GM23338 (cell line): ENCODE results near the gene AMBRA1. TPM values are rescaled to one million over a fixed set of nuclear protein-coding genes. Genes with fewer than 3 reads are reported as not detected.

Experiments used
- ATAC-seq: fragments of 200-7000 bp; cut with Tn5 transposase; 3 replicates; pipeline ENCODE4 v1.9.1; 2020
- DNase-seq: peaks from one replicate; pipeline ENCODE4 v3.0.0-alpha.2; 2015; ENCODE audit warnings: low spot score
- H2AFZ ChIP-seq: fragments of 200-600 bp; sonication (generic); 2 replicates; pipeline ENCODE4 v1.8.0; 2016; ENCODE audit warnings: antibody characterized with exemption, mild to moderate bottlenecking, moderate library complexity
- H3F3A ChIP-seq: fragments of 200-600 bp; sonication (generic); replicated peaks from 2 replicates; pipeline ENCODE4 v1.8.0; 2017; ENCODE audit warnings: antibody characterized with exemption, mixed run types, low read depth
- H3K27ac ChIP-seq: fragments of 200-600 bp; sonication (generic); 2 replicates; pipeline ENCODE4 v1.6.1; 2016; ENCODE audit warnings: low read depth
- H3K27me3 ChIP-seq: fragments of 200-600 bp; sonication (generic); 2 replicates; pipeline ENCODE4 v1.8.0; 2016; ENCODE audit warnings: mild to moderate bottlenecking, mixed run types, moderate library complexity; ENCODE audit not compliant: insufficient read depth
- H3K36me3 ChIP-seq: fragments of 200-600 bp; sonication (generic); 2 replicates; pipeline ENCODE4 v1.8.0; 2016; ENCODE audit warnings: mild to moderate bottlenecking; ENCODE audit not compliant: insufficient read depth
- H3K4me1 ChIP-seq: fragments of 200-600 bp; sonication (generic); 2 replicates; pipeline ENCODE4 v1.8.0; 2016; ENCODE audit warnings: mild to moderate bottlenecking, moderate library complexity; ENCODE audit not compliant: insufficient read depth
- H3K4me2 ChIP-seq: fragments of 200-600 bp; sonication (generic); 2 replicates; pipeline ENCODE4 v1.7.1; 2017; ENCODE audit warnings: mixed run types
- H3K4me3 ChIP-seq: fragments of 200-600 bp; sonication (generic); 2 replicates; pipeline ENCODE4 v1.6.1; 2016; ENCODE audit warnings: mixed run types
- H3K79me2 ChIP-seq: fragments of 200-600 bp; sonication (generic); replicated peaks from 2 replicates; pipeline ENCODE4 v1.8.0; 2017; ENCODE audit warnings: mild to moderate bottlenecking; ENCODE audit not compliant: insufficient read depth
- H3K9me2 ChIP-seq: fragments of 200-600 bp; sonication (generic); 2 replicates; pipeline ENCODE4 v1.8.0; 2017; ENCODE audit not compliant: insufficient read depth
- H4K20me1 ChIP-seq: fragments of 200-600 bp; sonication (generic); replicated peaks from 2 replicates; pipeline ENCODE4 v1.8.0; 2017; ENCODE audit warnings: mild to moderate bottlenecking; ENCODE audit not compliant: insufficient read depth
- H3K27ac Mint-ChIP-seq: 2 replicates; pipeline ENCODE4 v1.8.0; 2020; ENCODE audit warnings: inconsistent platforms, mild to moderate bottlenecking, moderate library complexity, mixed read lengths
- H3K27me3 Mint-ChIP-seq: 3 replicates; pipeline ENCODE4 v1.8.0; 2022; ENCODE audit warnings: low read depth, mild to moderate bottlenecking, moderate library complexity, mixed read lengths, inconsistent platforms; ENCODE audit not compliant: insufficient read depth, poor library complexity
- H3K36me3 Mint-ChIP-seq: 3 replicates; pipeline ENCODE4 v1.8.0; 2021; ENCODE audit warnings: low read depth, mild to moderate bottlenecking, inconsistent platforms, moderate library complexity, mixed read lengths
- H3K4me1 Mint-ChIP-seq: 3 replicates; pipeline ENCODE4 v1.8.0; 2020; ENCODE audit warnings: mild to moderate bottlenecking, inconsistent platforms, mixed read lengths
- H3K4me3 Mint-ChIP-seq: 3 replicates; pipeline ENCODE4 v1.8.0; 2021; ENCODE audit warnings: moderate library complexity, mild to moderate bottlenecking, inconsistent platforms, mixed read lengths
- H3K9me3 Mint-ChIP-seq: 3 replicates; pipeline ENCODE4 v1.8.0; 2020; ENCODE audit warnings: moderate library complexity, mild to moderate bottlenecking, inconsistent platforms, mixed read lengths
- CREB1 ChIP-seq: fragments of 250-450 bp; sonication (Bioruptor Pico); IDR thresholded peaks from 2 replicates; pipeline ENCODE4 v1.5.0; 2020; ENCODE audit warnings: low read depth, mild to moderate bottlenecking, moderate library complexity
- EZH2 ChIP-seq: fragments of 200-600 bp; sonication (generic); IDR thresholded peaks from one replicate; pipeline ENCODE4 v1.8.0; 2017; ENCODE audit warnings: antibody characterized with exemption, mild to moderate bottlenecking, low read depth; ENCODE audit not compliant: unreplicated experiment
- EZH2phosphoT487 ChIP-seq: fragments of 200-600 bp; sonication (generic); IDR thresholded peaks from one replicate; pipeline ENCODE4 v1.8.1; 2018; ENCODE audit warnings: antibody characterized with exemption; ENCODE audit not compliant: unreplicated experiment
- JUNB ChIP-seq: IDR thresholded peaks from one replicate; pipeline ENCODE4 v1.6.1; 2016; ENCODE audit warnings: antibody characterized with exemption; ENCODE audit not compliant: unreplicated experiment
- NANOG ChIP-seq: IDR thresholded peaks from 2 replicates; pipeline ENCODE4 v1.6.1; 2016; ENCODE audit warnings: antibody characterized with exemption, borderline replicate concordance
- POLR2AphosphoS5 ChIP-seq: IDR thresholded peaks from 2 replicates; pipeline ENCODE4 v1.6.1; 2016; ENCODE audit warnings: antibody characterized with exemption, low read depth
- ZNF114 ChIP-seq: fragments of 250-450 bp; sonication (Bioruptor Pico); IDR thresholded peaks from 2 replicates; pipeline ENCODE4 v1.5.0; 2020; ENCODE audit warnings: mild to moderate bottlenecking, moderate library complexity
- ZNF331 ChIP-seq: fragments of 250-450 bp; sonication (Bioruptor Pico); IDR thresholded peaks from 2 replicates; pipeline ENCODE4 v1.5.0; 2020; ENCODE audit warnings: low read depth, mild to moderate bottlenecking, moderate library complexity
- polyA plus RNA-seq: library from polyadenylated mRNA; unstranded; fragments of >200 nt; fragmentation: Nextera tagmentation; extraction: Ambion mirVana; gene quantifications from 2 replicates; pipeline ENCODE4 v1.2.1, GENCODE V29; 2016
- total RNA-seq: library from RNA; depleted of rRNA; stranded (reverse); fragments of >200 nt; shearing (Covaris generic); gene quantifications from 2 replicates; pipeline ENCODE4 v1.2.3, GENCODE V29; 2014
- TF ChIP-seq, protein P1 (sequence below): IDR thresholded peaks from 2 replicates; pipeline ENCODE4 v1.6.1; 2016; ENCODE audit warnings: antibody characterized with exemption
- TF ChIP-seq, protein P2 (sequence below), 2 experiments: fragments of 200-600 bp in 1 of 2; sonication (generic) in 1 of 2; conservative IDR thresholded peaks; 2 replicates each; pipeline versions ENCODE4 v1.5.1 to v1.6.1; 2016 to 2017; ENCODE audit warnings: antibody characterized with exemption in 2 of 2, low read depth in 2 of 2, mild to moderate bottlenecking in 2 of 2, moderate library complexity in 1 of 2
- TF ChIP-seq, protein P3 (sequence below): fragments of 250-450 bp; sonication (Bioruptor Pico); IDR thresholded peaks from 2 replicates; pipeline ENCODE4 v1.5.0; 2020; ENCODE audit warnings: mild to moderate bottlenecking, moderate library complexity

AMBRA1 gene
- total and polyA plus RNA-seq, 2 experiments from 2014 or later: 8.3 to 34.8 TPM

DNA sequence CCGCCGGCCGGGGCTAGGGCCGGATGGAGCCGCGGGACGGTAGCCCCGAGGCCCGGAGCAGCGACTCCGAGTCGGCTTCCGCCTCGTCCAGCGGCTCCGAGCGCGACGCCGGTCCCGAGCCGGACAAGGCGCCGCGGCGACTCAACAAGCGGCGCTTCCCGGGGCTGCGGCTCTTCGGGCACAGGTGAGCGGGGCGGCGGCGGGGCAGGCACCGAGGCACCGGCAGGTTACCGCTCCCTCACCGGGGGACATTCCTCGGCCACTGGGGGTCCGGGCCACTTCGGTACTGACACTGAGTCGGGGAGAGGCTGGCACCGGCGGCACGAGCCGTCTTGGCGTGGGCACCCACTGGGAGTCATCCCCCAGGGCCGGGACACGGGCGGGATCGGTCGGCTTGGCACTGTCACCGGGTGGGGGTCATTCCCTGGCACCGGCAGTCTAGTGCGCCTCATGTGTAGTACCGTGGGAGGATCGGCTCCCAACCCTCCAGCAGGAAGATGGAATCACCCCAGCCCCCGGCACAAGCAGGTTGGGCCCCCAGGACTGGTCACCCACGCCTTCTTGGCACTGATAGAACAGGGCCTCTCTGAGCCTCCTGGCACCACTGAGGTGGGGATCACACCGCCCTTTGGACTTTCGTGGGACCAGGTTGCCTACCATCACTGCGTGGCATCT, 246.0 kb downstream of the AMBRA1 start:
- Mint-ChIP-seq H3K27ac (no peak overlapping the region), H3K9me3 (no peaks in the 10 kb centered on the region; the same call in 2 of the 3 replicates), H3K4me1 (peaks cover 80% of the 10 kb centered on the region), H3K4me3 (peak overlapping the region; percentile 82), H3K27me3 (peaks cover 10% of the 10 kb centered on the region), H3K36me3 (peaks cover 3% of the 10 kb centered on the region; the same call in 2 of the 3 replicates)
- Histone ChIP-seq H2AFZ (no peak overlapping the region), H3K36me3 (no peaks in the 10 kb centered on the region), H4K20me1 (peaks cover 19% of the 10 kb centered on the region), H3K27ac (no peak overlapping the region), H3K4me2 (peak overlapping the region; percentile 92), H3K9me2 (no peaks in the 10 kb centered on the region), H3K4me3 (peak overlapping the region; percentile 80), H3K79me2 (peaks cover 42% of the 10 kb centered on the region), H3K4me1 (peaks cover 75% of the 10 kb centered on the region), H3F3A (peaks cover 16% of the 10 kb centered on the region; the same call in 1 of the 2 replicates), H3K27me3 (peaks cover 7% of the 10 kb centered on the region; the same call in 1 of the 2 replicates)
- no peak for ATAC-seq
- no peak for TF ChIP-seq CREB1 (CRISPR knock-in tag)
- no peak for TF ChIP-seq ZNF331 (CRISPR knock-in tag)
- no peak for TF ChIP-seq EZH2phosphoT487
- TF ChIP-seq, protein P1, sequence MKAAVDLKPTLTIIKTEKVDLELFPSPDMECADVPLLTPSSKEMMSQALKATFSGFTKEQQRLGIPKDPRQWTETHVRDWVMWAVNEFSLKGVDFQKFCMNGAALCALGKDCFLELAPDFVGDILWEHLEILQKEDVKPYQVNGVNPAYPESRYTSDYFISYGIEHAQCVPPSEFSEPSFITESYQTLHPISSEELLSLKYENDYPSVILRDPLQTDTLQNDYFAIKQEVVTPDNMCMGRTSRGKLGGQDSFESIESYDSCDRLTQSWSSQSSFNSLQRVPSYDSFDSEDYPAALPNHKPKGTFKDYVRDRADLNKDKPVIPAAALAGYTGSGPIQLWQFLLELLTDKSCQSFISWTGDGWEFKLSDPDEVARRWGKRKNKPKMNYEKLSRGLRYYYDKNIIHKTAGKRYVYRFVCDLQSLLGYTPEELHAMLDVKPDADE: no peak
- DNase-seq: no peak

DNA sequence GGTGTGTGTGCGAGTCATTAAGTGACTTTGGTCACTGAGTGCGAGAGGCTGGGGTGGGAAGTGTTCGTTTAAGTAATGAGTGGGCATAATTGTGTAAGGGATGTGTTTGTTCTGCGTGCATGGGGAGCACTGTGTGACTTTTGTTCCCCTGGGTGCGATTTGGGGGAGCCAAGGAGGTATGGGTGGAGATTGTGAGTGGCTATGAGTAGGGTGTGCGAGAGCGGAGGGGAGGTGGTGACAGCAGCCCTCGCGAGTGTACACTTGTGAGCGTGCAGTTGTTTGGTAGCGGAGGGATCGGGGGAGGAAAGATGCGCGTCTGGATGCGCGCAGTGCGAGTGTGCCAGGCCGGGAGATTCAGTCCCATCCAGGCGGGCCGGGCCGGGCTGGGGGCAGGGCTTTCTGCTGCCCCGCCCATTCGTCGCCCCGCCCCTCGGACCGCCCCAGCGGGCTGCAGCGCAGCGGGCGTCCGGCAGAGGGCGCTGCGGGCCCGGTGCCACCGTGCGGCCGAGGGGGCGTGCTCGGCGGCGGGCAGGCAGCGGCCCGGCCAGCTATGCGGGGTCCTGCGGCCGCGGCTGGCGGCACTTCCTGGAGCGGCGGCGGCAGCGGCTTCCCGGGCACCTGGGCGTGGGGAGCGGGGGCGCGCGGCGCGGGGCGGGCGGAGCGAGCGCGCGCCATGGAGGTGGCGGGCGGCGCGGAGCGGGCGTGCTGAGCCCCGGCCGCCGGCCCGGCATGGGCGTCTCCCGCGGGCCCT, 246.8 kb downstream of the AMBRA1 start, which contains the start of gene DGKZ:
Gene DGKZ, plus strand, starts transcription at position 578 of the 751 bp plus-strand sequence. CDS start 197 bp downstream, outside the sequence.
- Mint-ChIP-seq H3K27ac (peak within 1 kb of the TSS; percentile 57; the same call in 1 of the 2 replicates), H3K9me3 (no peaks in the 10 kb centered on the region; the same call in 2 of the 3 replicates), H3K36me3 (peaks cover 3% of the 10 kb centered on the region; the same call in 2 of the 3 replicates), H3K27me3 (peaks cover 8% of the 10 kb centered on the region), H3K4me3 (peak within 1 kb of the TSS; percentile 82), H3K4me1 (peaks cover 84% of the 10 kb centered on the region)
- peaks cover 20% of the 10 kb centered on the region; the same call in 1 of the 2 replicates for H3F3A ChIP-seq
- H3K36me3 ChIP-seq: no peaks in the 10 kb centered on the region
- DNase-seq (peak; percentile 80), ATAC-seq (peak; percentile 56)
- no peak within 1 kb of the TSS for H3K27ac ChIP-seq
- H3K9me2 ChIP-seq: no peaks in the 10 kb centered on the region
- H4K20me1 ChIP-seq: peaks cover 13% of the 10 kb centered on the region
- H3K4me3 ChIP-seq: peak within 1 kb of the TSS; percentile 80
- H3K4me2 ChIP-seq: peak within 1 kb of the TSS; percentile 92
- no peak within 1 kb of the TSS for H2AFZ ChIP-seq
- H3K27me3 ChIP-seq: peaks cover 7% of the 10 kb centered on the region; the same call in 1 of the 2 replicates
- peaks cover 78% of the 10 kb centered on the region for H3K4me1 ChIP-seq
- peaks cover 37% of the 10 kb centered on the region for H3K79me2 ChIP-seq
- TF ChIP-seq, protein P2, sequence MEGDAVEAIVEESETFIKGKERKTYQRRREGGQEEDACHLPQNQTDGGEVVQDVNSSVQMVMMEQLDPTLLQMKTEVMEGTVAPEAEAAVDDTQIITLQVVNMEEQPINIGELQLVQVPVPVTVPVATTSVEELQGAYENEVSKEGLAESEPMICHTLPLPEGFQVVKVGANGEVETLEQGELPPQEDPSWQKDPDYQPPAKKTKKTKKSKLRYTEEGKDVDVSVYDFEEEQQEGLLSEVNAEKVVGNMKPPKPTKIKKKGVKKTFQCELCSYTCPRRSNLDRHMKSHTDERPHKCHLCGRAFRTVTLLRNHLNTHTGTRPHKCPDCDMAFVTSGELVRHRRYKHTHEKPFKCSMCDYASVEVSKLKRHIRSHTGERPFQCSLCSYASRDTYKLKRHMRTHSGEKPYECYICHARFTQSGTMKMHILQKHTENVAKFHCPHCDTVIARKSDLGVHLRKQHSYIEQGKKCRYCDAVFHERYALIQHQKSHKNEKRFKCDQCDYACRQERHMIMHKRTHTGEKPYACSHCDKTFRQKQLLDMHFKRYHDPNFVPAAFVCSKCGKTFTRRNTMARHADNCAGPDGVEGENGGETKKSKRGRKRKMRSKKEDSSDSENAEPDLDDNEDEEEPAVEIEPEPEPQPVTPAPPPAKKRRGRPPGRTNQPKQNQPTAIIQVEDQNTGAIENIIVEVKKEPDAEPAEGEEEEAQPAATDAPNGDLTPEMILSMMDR (conservative IDR thresholded peaks at IDR 0.05; ENCODE audit: low read depth in 2 of 2): peak; percentile 25 to 83; a peak in 3 of 4 replicates
- TF ChIP-seq, protein P3, sequence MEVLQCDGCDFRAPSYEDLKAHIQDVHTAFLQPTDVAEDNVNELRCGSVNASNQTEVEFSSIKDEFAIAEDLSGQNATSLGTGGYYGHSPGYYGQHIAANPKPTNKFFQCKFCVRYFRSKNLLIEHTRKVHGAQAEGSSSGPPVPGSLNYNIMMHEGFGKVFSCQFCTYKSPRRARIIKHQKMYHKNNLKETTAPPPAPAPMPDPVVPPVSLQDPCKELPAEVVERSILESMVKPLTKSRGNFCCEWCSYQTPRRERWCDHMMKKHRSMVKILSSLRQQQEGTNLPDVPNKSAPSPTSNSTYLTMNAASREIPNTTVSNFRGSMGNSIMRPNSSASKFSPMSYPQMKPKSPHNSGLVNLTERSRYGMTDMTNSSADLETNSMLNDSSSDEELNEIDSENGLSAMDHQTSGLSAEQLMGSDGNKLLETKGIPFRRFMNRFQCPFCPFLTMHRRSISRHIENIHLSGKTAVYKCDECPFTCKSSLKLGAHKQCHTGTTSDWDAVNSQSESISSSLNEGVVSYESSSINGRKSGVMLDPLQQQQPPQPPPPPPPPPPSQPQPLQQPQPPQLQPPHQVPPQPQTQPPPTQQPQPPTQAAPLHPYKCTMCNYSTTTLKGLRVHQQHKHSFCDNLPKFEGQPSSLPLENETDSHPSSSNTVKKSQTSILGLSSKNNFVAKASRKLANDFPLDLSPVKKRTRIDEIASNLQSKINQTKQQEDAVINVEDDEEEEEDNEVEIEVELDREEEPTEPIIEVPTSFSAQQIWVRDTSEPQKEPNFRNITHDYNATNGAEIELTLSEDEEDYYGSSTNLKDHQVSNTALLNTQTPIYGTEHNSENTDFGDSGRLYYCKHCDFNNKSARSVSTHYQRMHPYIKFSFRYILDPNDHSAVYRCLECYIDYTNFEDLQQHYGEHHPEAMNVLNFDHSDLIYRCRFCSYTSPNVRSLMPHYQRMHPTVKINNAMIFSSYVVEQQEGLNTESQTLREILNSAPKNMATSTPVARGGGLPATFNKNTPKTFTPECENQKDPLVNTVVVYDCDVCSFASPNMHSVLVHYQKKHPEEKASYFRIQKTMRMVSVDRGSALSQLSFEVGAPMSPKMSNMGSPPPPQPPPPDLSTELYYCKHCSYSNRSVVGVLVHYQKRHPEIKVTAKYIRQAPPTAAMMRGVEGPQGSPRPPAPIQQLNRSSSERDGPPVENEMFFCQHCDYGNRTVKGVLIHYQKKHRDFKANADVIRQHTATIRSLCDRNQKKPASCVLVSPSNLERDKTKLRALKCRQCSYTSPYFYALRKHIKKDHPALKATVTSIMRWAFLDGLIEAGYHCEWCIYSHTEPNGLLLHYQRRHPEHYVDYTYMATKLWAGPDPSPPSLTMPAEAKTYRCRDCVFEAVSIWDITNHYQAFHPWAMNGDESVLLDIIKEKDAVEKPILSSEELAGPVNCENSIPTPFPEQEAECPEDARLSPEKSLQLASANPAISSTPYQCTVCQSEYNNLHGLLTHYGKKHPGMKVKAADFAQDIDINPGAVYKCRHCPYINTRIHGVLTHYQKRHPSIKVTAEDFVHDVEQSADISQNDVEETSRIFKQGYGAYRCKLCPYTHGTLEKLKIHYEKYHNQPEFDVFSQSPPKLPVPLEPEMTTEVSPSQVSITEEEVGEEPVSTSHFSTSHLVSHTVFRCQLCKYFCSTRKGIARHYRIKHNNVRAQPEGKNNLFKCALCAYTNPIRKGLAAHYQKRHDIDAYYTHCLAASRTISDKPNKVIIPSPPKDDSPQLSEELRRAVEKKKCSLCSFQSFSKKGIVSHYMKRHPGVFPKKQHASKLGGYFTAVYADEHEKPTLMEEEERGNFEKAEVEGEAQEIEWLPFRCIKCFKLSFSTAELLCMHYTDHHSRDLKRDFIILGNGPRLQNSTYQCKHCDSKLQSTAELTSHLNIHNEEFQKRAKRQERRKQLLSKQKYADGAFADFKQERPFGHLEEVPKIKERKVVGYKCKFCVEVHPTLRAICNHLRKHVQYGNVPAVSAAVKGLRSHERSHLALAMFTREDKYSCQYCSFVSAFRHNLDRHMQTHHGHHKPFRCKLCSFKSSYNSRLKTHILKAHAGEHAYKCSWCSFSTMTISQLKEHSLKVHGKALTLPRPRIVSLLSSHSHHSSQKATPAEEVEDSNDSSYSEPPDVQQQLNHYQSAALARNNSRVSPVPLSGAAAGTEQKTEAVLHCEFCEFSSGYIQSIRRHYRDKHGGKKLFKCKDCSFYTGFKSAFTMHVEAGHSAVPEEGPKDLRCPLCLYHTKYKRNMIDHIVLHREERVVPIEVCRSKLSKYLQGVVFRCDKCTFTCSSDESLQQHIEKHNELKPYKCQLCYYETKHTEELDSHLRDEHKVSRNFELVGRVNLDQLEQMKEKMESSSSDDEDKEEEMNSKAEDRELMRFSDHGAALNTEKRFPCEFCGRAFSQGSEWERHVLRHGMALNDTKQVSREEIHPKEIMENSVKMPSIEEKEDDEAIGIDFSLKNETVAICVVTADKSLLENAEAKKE: no peak
- TF ChIP-seq JUNB (peak; percentile 15), POLR2AphosphoS5 (peak; percentile 92), CREB1 (CRISPR knock-in tag) (peak; percentile 36; the same call in 1 of the 2 replicates), EZH2 (no peak), NANOG (no peak), ZNF114 (CRISPR knock-in tag) (no peak)
